ENCODE data around the gene RASAL2.
"Not testable (repeated sequence)": the region's sequence is repeated elsewhere in the genome, so short reads cannot be mapped to it uniquely, and the experiment has no call there.

The RASAL2 gene

GRCh38 chr1:178492341-178492740, 398.4 kb downstream of the RASAL2 start:
- no peak for DNase-seq (ENCODE audit: low read depth in 2 of 2)

DNA sequence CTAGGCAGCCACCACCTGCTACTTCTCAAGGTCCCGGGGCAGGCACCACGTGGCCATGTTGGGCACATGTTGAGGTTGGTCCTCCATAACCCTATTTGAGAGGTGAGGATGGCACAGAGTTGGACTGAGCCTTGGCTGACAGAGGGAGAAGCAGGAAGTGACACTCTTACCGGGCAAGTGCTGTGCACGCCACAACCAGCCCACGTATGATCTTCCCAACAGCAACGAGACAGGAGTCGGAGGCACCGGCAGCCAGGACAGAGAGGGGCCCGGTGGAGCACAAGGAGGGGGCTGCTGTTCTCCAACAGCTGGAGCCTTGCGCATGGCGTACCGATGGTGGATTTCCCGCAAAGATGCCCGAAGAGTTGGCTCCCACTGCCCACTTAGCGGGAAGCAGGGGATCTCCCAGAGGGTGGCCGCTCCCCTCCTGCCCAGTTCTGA, 399.4 kb downstream of the RASAL2 start:
- DNase-seq (ENCODE audit: low read depth in 2 of 2) = no peak

- DNase-seq (ENCODE audit: low read depth in 2 of 2) = no peak
Observed at GRCh38 chr1:178494569-178494971, 400.7 kb downstream of the RASAL2 start.

DNA sequence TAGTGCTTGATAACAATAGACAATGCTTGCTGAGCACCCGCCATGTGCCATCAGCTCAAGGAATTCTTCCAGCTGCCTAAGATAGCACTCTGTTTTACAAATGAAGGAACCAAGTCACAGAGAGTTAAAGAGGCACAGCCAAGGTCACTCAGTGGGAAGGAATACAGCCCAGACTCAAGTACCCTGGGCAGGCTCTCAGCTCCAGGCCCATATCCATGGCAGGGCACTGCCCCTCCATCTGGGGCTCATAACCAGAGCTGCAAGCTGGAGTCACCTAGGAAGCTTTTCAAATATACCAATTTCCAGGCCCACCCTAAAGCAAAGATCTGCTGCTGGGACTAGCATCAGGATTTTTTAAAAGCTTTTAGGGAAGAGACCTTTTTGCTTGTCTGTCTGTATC, 401.3 kb downstream of the RASAL2 start:
- DNase-seq (ENCODE audit: low read depth in 2 of 2) = no peak

- no peak for DNase-seq (ENCODE audit: low read depth in 2 of 2)
Observed at GRCh38 chr1:178495741-178496409, 402.0 kb downstream of the RASAL2 start.

- no peak for DNase-seq (ENCODE audit: low read depth in 2 of 2)
Observed at GRCh38 chr1:178496410-178497135, 402.7 kb downstream of the RASAL2 start, which contains the start of gene CLEC20A. CLEC20A (minus strand) TSS chr1:178496964; CDS start chr1:178496939, 25 bp downstream.

GRCh38 chr1:178497903-178498478, 404.1 kb downstream of the RASAL2 start:
- no peak for DNase-seq (ENCODE audit: low read depth in 2 of 2)

GRCh38 chr1:178498896-178499675, 405.2 kb downstream of the RASAL2 start:
- no peak for DNase-seq (ENCODE audit: low read depth in 2 of 2)

GRCh38 chr1:178500091-178500770, 406.3 kb downstream of the RASAL2 start:
- no peak for DNase-seq (ENCODE audit: low read depth in 2 of 2)

DNA sequence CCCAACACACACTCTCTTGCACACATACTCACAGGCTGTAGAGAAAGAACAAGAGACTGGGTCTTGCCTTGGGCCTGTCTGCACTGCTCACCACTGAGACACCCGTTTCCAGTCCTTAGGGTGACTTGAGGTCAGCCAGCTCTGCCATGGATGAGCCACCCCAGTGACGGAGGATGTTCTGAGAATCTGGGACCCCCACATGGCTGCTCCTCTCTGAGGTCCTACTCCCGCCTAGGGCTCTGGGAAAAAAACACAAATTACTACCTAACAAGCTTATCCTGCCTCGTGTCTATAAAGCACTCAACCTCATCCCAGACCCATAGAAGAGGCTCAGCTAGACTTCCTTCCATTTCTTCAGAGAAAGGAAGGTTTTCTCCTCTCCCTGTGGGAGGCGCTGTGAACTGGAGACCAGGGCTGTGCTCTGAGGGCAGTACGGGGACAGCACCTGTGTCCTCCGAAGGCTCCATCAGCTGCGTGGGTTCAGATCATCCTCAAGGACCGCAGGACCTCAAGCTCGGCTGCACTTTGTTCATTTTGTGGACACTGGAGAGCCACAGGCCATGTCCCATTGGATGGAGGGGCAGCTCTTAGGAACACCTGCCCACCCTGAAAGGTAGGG, 407.1 kb downstream of the RASAL2 start:
- DNase-seq (ENCODE audit: low read depth in 2 of 2) = no peak

DNA sequence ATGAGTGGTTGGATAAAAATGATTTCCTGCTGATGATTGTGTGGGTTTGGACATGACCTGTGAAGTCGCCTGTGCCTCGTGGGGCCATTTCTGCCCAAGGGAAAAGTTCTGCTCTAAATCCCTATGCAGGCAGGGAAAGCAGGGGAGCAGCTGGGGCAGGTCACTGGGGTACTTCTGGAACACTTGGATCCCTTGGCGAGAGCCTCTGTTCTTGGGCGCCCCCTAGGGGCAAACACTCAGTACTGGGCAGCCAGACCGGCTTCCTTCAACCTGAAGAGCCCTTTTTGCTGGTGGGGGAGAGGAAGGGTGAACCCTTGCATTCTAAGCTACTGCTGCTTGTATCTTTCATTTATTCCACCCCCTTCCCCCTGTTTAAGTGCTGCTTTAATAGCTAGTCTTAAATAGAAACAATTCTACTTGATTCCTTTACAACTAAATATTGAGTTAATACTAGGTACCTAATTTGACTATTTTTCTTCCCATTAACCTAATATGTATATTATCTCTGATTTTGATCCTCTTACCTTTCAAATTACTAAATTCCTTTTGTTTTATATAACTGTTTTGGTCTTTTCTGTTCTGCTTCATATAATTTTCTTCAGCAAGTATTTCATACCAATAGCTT, 407.9 kb downstream of the RASAL2 start:
- peak; percentile 18 to 58 for DNase-seq (ENCODE audit: low read depth in 2 of 2)

DNA sequence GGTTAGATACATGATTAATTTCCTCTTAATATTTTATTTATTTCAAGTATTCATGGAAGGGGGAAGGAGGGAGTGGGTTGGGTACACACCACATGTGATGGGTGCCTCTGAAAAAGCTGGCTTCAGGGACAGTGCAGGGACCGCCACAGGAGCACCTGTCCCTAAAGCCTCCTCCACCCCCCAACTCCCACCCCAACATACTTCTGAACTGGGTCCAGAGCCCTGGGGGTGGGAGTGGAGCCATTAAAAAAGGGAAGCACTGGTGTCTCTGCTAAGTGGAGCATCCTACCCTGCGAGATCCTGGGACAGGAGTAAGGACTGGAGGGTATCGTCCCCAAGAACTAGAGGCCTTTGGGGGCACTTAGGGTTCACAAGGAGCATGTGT, 408.4 kb downstream of the RASAL2 start:
- DNase-seq (ENCODE audit: low read depth in 2 of 2) = no peak

GRCh38 chr1:178502856-178503255, 409.0 kb downstream of the RASAL2 start:
- DNase-seq (ENCODE audit: low read depth in 2 of 2) = no peak

DNA sequence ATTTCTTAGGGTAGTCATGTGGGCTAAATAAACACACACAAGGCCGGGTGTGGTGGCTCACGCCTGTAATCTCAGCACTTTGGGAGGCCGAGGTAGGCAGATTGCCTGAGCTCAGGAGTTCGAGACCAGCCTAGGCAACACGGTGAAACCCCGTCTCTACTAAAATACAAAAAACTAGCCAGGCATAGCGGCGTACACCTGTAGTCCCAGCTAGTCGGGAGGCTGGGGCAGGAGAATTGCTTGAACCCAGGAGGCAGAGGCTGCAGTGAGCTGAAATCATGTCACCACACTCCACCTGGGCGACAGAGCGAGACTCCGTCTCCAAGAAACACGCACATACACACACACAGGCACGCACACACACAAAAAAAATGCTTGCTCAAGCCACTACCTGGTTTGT, 409.4 kb downstream of the RASAL2 start:
- DNase-seq (ENCODE audit: low read depth in 2 of 2) = not testable (repeated sequence)

- no peak for DNase-seq (ENCODE audit: low read depth in 2 of 2)
Observed at GRCh38 chr1:178503849-178504248, 409.9 kb downstream of the RASAL2 start.

- no peak for DNase-seq (ENCODE audit: low read depth in 2 of 2)
Observed at GRCh38 chr1:178504286-178504685, 410.4 kb downstream of the RASAL2 start.

GRCh38 chr1:178506177-178506576, 412.3 kb downstream of the RASAL2 start:
- DNase-seq (ENCODE audit: low read depth in 2 of 2) = no peak

DNA sequence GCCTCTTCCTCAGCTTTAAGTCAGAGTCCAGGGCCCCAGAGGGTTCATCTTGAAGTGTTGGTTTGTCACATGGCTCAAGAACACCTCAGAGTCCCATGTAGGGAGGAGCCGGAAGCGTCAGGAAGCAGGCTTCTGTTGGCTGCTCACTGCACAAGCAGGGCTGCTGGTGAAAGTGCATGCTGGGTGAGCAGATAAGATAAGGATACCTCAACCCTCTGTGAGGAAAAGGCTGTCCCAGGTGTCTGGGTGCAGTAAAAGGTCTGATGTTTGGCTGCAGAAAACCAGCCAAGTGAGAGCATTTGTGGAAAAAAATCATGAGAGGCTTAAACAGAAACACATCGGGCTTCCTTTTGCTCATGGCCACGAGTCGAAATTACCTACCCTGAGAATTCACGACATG, 412.8 kb downstream of the RASAL2 start:
- no peak for DNase-seq (ENCODE audit: low read depth in 2 of 2)

DNA sequence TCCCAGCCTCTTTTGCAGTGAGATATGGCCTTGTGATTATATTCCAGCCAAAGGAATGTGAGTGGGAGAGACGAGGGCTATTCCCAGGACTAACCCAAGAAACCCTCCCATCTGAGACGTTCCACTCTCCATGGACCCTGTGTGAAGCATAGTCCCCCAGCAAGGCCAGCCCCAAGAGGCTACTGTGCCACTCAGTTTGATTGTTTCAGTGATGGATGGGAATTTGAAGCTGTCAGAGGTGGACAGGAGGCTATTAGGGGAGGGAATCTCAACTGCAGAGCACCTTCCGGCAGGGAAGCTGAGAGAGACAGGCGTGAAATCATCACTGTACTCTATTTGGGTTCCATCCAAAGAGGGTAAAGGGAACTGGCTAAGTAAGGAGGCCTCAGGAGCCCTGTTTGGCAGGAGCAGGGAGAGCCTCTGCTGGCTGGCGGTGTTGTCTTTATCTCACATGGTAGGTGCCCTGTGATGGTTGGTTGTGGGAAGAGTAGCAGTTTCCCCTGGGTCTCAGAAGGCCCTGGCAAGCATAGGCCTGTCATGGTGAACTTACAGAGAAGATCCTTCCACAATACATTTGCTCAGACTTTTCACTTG, 415.6 kb downstream of the RASAL2 start:
- DNase-seq (ENCODE audit: low read depth in 2 of 2) = no peak

- no peak for DNase-seq (ENCODE audit: low read depth in 2 of 2)
Observed at GRCh38 chr1:178510155-178510554, 416.3 kb downstream of the RASAL2 start.
